ENCODE measurements around the gene DNAI7. TPM values are rescaled to one million over a fixed set of nuclear protein-coding genes. Genes with fewer than 3 reads are reported as not detected.

The DNAI7 gene
- total RNA-seq, 2 donors from 2014 or later = 1.6 TPM

GRCh38 chr12:25071366-25071765, 123.6 kb downstream of the DNAI7 start:
- Histone ChIP-seq H3K36me3 (ENCODE audit: control insufficient read depth, insufficient read depth, low read length) (no peaks in the 10 kb centered on the region), H3K9me3 (ENCODE audit: control insufficient read depth, low read length) (no peaks in the 10 kb centered on the region), H3K27ac (ENCODE audit: low read depth, low read length) (no peak overlapping the region), H3K9ac (ENCODE audit: extremely low read depth, low read length, poor library complexity, severe bottlenecking) (no peak overlapping the region), H3K4me1 (ENCODE audit: control insufficient read depth, insufficient read depth, low read length) (no peaks in the 10 kb centered on the region), H3K27me3 (ENCODE audit: control insufficient read depth, insufficient read depth, low read length, poor library complexity, severe bottlenecking) (no peaks in the 10 kb centered on the region), H3K4me3 (ENCODE audit: low read length) (no peak overlapping the region)
- Mint-ChIP-seq H3K27me3 (ENCODE audit: insufficient read depth) (no peaks in the 10 kb centered on the region), H3K36me3 (ENCODE audit: low read depth) (no peaks in the 10 kb centered on the region), H3K9me3 (no peaks in the 10 kb centered on the region), H3K4me1 (peaks cover 6% of the 10 kb centered on the region), H3K4me3 (no peak overlapping the region), H3K27ac (no peak overlapping the region)
- no peak for TF ChIP-seq CTCF (conservative IDR thresholded peaks at IDR 0.05)
- DNase-seq = no peak
- WGBS, 2 experiments (ENCODE audit: insufficient coverage in 1 of 2, insufficient read length in 1 of 2) = 100% methylated on average over 1 of the region's 1 CpG

GRCh38 chr12:25069224-25069623, 125.7 kb downstream of the DNAI7 start:
- H3K9ac ChIP-seq (ENCODE audit: extremely low read depth, low read length, poor library complexity, severe bottlenecking) = no peak overlapping the region
- Mint-ChIP-seq H3K4me1 (peaks cover 21% of the 10 kb centered on the region), H3K36me3 (ENCODE audit: low read depth) (no peaks in the 10 kb centered on the region), H3K9me3 (no peaks in the 10 kb centered on the region), H3K27me3 (ENCODE audit: insufficient read depth) (no peaks in the 10 kb centered on the region), H3K27ac (no peak overlapping the region), H3K4me3 (no peak overlapping the region)
- H3K9me3 ChIP-seq (ENCODE audit: control insufficient read depth, low read length) = no peaks in the 10 kb centered on the region
- no peak for TF ChIP-seq CTCF (conservative IDR thresholded peaks at IDR 0.05)
- H3K36me3 ChIP-seq (ENCODE audit: control insufficient read depth, insufficient read depth, low read length) = no peaks in the 10 kb centered on the region
- H3K4me1 ChIP-seq (ENCODE audit: control insufficient read depth, insufficient read depth, low read length) = no peaks in the 10 kb centered on the region
- no peak overlapping the region for H3K4me3 ChIP-seq (ENCODE audit: low read length)
- H3K27ac ChIP-seq (ENCODE audit: low read depth, low read length) = no peak overlapping the region
- no peak for DNase-seq
- WGBS, 2 experiments (ENCODE audit: insufficient coverage in 1 of 2, insufficient read length in 1 of 2) = 100% methylated on average over 1 of the region's 2 CpGs; no CpG with 5 or more reads in 1 of the 2 experiments
- H3K27me3 ChIP-seq (ENCODE audit: control insufficient read depth, insufficient read depth, low read length, poor library complexity, severe bottlenecking) = no peaks in the 10 kb centered on the region

GRCh38 chr12:25065035-25065434, 129.9 kb downstream of the DNAI7 start:
- no peaks in the 10 kb centered on the region for H3K36me3 ChIP-seq (ENCODE audit: control insufficient read depth, insufficient read depth, low read length)
- H3K27ac ChIP-seq (ENCODE audit: low read depth, low read length) = no peak overlapping the region
- 71 to 93% methylated on average over 1 to 2 of the region's 2 CpGs for WGBS, 2 experiments (ENCODE audit: insufficient coverage in 1 of 2, insufficient read length in 1 of 2)
- Mint-ChIP-seq H3K4me3 (no peak overlapping the region), H3K36me3 (ENCODE audit: low read depth) (no peaks in the 10 kb centered on the region), H3K27me3 (ENCODE audit: insufficient read depth) (no peaks in the 10 kb centered on the region), H3K4me1 (peaks cover 44% of the 10 kb centered on the region), H3K27ac (peak overlapping the region; percentile 40), H3K9me3 (no peaks in the 10 kb centered on the region)
- H3K4me3 ChIP-seq (ENCODE audit: low read length) = no peak overlapping the region
- no peaks in the 10 kb centered on the region for H3K9me3 ChIP-seq (ENCODE audit: control insufficient read depth, low read length)
- no peak for TF ChIP-seq CTCF (conservative IDR thresholded peaks at IDR 0.05)
- no peak overlapping the region for H3K9ac ChIP-seq (ENCODE audit: extremely low read depth, low read length, poor library complexity, severe bottlenecking)
- H3K4me1 ChIP-seq (ENCODE audit: control insufficient read depth, insufficient read depth, low read length) = no peaks in the 10 kb centered on the region
- no peak for DNase-seq
- H3K27me3 ChIP-seq (ENCODE audit: control insufficient read depth, insufficient read depth, low read length, poor library complexity, severe bottlenecking) = no peaks in the 10 kb centered on the region

Data from endodermal cell (in vitro differentiated cells).